GM21619 (cell line): ENCODE results near the gene UBE2Q2.
"Not testable (repeated sequence)": the region's sequence is repeated elsewhere in the genome, so short reads cannot be mapped to it uniquely, and the experiment has no call there.

Experiments used
- ATAC-seq: cut with Tn5 transposase; IDR thresholded peaks from one replicate; pipeline ENCODE4 v1.9.1; 2021; ENCODE audit not compliant: unreplicated experiment

The UBE2Q2 gene

DNA sequence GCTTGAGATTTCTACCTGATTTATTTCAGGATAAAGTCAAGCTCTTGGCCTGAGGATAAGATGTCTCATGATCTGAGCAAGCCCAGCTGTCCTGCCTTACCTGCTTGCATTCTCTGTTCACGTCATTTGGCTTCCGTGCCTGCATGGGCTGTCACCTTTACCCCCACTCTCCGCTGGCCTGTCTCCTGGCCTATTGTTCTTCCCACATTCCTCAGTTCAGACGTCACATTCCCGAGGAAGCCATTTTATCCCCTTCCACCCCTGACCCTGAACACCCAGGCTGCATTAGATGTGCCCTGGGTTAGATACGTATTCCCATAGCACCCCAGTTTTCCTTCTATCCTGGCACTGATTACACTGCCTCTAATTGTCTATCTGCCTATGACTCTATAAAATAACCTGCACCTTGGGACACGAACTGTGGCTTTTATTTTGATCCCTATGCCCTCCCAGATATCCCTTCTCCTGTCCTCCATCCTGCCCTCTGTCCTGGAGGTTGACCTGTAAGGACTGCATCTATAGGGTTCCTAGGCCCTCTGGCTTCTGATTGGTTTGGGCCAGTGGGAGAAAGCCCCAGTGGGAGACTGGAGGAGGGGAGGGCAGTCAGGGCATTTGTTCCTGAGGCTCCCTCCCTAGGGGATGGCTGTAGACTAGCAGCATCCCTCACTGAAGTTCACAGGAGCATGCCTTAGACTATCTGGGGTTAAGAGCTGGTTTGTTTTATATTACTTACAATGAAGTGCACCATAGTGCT lies 19.2 kb upstream of the UBE2Q2 start:
- ATAC-seq, result no peak

DNA sequence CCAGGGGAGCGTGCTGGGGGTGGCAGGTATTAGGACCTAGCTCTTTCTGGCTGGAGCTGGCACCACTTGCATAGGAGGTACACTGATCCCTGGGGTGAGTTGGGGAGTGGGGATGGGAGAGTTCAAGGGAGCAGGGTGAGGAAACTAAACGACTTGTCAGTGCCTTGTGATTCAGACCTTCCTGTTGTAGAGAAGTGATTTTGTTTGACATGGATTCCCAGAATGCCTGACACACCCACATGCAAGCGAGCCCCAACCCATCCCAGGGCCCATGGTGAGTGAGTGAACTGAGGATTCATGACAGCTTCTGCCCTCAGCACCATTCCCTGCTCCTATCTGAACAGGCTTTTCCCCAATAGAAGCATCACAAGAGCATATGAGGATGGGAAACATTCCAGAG lies 15.6 kb upstream of the UBE2Q2 start:
- no peak for ATAC-seq

DNA sequence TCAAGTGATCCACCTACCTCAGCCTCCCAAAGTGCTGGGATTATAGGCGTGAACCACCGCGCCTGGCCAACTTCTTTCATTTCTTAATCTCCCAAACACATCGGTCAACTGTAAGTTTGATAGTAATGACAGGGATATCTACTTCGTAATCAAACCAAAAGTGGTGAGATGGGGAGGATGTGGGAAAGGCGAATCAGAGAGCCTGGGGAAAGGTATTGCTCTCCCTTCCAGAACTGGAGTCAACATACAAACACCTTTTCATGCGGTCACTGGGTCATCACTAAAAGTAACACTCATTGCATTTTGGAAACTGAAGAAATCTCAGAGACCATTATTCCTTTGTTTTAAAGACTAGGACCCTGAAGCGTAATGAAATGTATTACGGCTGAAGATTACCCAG lies 14.8 kb upstream of the UBE2Q2 start:
- no peak for ATAC-seq

DNA sequence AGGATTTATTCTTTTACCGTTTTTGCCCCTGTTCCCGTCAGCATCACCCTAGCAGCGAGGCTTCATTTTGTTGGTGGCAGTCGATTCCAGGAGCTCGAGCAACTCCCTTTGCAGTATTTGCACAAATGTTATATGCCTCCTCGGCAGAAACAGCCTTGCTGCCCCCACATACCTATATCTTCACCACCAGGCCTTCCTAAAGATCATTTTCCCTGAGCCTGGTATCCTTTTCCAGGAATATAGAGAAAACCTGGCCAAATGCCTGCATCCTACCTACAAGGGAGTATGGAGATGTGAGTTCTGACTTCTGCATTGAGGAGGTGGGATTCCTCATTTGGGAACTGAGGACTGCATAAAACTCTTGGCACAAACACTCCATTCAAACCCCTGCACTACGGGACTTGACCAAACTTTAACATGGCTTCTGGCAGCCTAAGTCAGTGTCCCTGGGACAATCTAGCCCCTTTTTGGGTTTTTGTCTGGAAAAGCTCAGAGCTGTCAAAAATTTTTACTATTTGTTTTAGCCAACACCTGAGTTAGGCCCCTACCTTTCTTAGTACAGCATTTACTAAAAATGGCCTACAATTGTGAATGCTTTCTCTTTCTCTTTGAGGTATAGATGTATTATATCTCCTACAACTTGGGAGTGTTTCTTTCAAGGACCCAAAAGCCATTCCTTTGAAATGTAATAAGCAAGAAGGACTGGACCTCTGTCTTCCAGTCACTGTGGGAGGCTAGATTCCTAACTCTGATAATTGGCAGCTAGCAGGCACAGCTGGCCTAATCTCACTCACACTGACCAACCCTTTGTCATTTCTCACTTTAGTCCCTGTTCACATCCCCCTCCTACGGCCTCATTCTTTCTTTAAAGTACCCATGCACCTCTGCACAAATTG lies 12.1 kb upstream of the UBE2Q2 start:
- no peak for ATAC-seq

DNA sequence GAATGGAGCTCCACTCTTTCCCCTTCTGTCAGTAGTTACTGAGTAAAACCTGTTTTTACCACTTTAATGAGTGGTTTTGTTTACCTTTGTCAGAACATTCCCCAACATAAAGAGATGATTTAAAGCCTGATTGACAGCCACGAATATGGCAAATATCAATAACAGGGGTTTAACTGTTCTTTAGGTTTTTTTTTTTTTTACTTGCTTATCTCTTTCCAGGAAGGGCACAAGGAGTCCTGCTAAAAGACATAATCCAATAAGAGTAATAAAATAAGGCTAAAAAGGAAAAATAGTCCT lies 11.5 kb upstream of the UBE2Q2 start:
- no peak for ATAC-seq

DNA sequence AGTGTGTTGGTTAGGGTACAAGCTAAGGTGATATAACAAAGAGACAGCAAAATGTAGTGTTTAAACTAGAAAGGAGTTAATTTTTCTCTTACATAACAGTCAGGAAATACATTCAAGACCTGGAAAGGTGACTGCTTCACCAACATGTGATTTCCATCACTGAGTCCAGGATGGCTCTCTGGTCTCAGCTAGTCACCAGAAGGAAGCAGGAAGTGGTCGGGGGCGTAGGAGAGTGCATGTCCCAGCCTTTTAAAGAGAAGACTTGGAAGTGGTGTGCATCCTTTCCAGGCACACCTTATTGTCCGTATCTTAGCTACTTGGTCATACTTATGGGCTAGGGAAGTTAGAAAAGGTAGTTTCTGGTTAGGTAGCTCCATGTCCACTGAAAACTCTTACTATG lies 11.1 kb upstream of the UBE2Q2 start:
- ATAC-seq, result no peak

DNA sequence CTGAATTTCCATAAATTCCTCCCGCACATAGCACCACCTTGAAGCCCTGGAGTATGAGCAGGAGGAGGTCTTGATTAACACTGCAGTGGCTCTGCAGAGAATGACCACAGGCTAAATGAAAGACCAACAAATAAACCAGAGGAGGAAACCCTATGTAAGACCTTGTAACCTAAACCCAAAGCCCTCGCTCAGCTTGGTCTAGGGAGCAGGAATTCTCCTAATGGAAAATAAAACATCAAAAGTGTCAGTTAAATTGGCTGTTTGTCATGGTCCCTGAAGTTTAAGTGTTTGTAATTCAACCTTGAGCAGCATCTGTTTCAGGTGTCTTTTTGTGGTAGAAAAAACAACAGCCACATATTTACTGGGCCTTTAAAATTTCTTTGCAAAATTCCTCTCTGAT lies 9.2 kb upstream of the UBE2Q2 start:
- no peak for ATAC-seq

DNA sequence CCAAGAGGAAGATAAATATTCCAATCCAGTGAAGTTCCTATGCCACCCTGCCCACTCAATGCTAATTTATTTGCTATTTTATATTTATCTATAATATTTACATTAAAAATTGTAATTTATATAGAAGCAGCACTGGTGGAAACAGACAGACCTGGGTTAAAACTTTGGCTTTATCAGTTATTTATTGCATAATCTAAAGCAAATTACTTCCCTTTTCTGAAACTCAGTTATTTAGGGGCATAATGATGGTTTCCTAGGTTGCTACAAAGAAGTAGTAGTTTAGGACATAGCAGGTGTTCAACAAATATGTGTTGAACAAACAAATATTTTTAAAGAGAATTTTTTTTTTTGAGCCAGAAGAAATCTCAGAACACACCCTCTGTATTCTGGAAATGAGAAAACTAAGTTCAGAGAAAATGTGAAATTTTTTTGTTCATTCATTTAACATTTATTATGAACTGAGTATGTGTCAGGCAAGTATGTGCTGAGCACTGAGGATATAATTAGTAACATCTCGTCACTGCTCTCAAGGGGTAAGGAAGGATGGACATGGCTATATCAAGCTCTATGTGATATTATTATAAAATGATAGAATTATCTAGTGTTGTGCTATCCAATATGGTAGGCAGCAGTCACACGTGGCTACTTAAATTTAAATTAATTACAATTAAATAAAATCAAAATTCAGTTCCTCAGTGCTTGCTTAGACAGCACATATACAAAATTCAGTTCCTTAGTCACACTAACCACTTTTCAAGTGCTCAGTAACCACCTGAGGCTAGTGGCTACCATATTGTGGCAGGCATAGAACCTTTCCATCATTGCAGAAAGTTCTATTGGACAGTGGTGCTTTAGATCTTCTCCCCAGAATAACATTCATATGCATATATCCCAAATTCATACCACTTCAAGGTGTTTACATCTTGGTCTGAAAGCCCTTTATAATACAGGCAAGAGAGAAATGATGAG lies 7.0 kb upstream of the UBE2Q2 start:
- no peak for ATAC-seq

DNA sequence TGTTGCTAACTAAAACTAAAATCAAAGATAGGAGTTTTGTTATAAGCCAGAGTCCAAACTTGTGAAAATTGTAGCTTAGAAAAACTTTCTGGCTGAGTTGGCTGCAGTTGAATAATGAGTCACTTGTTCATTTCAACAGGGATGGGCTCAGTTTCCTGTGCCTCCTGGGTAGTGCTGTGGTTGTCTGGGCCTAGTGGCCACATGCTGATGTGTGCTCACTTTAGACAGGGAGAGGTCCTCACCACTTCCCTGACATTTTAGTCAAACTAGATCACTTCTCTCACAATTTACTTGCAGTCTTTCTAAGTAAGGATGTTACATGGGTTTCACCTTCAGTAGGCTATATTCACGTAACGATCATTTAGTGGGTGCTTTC lies 6.3 kb upstream of the UBE2Q2 start:
- ATAC-seq, result peak; percentile 89

DNA sequence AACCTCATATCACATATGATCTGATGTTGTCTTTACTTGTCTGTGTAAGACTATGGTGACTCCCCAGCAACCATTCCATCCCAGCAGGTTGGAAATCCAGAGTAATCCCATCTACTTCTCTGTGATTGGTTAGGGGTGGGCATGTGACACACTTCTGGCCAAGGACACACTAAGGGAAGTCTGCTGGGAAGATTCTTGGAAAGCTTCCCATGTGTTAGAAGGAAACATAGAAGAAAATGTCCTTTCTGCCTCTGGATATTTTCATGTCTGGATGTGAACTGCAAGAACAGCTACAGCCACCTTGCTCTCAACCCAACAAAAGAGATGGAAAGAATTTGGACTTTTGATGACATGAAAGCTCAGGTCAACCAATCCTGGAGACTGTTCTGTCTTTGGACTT lies 2.6 kb upstream of the UBE2Q2 start:
- no peak for ATAC-seq

DNA sequence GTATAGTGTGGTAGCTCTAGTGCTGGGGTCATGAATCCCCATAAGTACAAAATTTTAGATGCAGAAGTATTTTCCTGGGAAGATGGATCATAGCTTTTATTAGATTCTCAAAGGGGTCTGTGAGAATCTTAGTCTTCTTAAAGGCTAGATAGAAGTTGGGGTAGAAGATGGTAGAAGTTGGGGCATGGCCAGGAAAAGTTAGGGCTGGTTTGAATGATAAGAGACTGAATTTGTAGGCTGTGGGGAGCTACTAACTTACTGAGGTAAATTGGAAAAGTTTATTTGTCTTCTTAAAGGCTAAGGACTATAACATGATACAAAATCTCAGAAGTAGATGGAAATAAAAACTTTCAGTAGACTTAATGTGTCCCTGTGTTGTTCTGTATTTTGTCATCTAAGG lies 1.6 kb upstream of the UBE2Q2 start:
- ATAC-seq, result no peak

DNA sequence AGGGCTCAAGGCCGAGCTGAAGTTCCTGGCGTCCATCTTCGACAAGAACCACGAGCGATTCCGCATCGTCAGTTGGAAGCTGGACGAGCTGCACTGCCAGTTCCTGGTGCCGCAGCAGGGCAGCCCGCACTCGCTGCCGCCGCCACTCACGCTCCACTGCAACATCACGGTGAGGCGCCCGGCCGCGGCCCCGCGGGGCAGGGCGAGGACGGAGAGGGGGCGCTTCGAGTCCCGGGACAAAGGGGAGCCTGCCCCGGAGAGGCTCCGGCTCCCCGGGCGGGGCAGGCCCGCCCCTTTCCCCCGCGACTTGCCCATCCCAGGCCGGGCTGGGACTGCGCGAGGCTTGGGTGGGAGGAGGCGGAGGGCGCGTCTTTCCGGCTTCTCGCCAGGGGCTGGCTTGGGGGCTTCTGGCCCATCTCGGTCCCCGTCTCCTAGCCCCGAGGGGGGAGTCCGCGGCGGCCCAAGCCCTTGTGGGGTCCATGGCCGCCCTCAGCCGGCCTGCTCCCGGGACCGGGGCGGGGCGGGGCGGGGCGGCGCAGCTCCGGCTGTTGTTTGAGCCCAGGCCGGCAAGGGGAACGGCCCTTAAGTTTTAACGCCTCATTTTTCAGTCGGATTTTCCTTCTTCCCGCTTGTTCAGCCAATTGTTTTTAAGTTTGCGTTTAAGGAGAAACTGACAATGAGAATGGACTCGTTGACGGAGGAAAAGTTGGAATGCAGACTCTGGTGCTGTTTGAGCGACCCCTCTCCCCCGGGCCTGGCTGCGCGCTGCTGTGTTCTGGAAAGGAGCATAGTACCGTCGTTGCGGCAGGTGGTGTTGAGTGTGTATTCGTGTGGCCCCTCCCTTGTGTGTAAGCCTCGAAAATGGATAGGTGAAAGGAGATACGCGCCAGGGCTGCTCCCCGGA lies 683 bp downstream of the UBE2Q2 start:
- ATAC-seq, result peak; percentile 39

DNA sequence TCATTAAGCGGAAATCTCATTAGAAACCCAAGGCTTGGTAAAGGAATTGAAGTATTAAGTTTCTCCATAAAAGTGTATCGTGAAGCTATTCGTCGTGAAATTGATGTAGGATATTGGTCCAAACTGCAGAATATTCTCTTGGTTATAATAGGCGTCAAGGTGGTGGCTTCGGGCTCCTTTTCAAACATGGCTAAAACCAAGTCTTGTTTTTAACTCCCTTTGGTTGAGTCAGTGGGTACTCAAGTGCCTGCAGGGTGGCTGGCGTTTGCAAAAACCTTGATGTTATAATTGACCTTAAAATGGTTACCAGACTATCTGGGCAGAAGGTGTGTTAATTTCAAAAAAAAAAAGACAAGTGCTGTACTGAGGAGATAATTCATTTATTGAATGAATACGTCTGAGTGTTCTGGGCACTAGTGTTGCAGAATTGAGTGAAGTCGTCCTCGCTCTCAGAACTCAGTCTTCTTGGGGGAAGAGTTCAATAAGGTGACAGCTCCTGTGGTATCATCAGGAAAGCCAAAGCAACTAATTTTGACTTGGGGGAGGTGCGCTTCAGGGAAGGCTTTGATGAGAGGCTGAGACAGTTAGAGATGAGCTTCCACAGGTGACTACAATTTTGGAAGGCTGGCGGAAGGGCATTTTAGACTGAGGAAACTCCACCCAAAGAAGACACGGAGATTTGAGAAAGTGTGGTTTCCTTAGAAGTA lies 1.5 kb downstream of the UBE2Q2 start:
- no peak for ATAC-seq

DNA sequence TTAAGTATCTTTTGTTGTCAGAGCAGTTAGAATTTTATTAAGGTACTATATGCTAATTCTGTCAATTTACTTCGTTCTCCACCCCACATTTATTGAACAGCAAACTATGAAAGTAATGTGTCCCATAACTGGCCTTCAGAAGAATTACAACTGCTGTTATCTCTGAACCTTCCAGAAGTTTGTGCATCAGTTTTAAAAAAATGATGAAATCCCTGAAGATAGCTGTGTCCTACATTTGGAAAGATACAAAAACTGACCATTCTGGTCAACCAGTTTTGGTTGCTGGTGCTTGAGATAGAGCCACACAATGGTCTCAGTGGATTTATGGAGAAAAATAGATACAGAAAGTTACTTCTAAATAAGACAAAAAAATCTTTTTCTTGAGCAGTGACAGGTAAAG lies 5.9 kb downstream of the UBE2Q2 start:
- no peak for ATAC-seq

DNA sequence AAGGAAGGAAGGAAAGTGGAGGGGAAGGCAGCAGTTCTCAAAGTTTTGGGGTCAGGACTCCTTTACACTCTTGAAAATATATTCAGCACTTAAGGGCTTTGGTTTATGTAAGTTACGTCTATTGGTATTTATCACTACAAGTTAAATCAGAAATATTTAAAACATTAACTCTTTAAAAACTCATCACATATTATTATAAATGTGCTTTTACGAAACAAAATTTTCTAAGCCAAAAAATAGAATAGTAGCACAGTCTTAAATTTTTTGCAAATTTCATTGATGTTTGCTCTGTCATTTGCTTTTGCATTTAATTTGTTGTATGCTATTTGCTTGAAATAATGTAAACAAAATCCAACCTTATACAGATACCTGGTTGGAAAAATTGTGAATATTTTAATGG lies 7.5 kb downstream of the UBE2Q2 start:
- no peak for ATAC-seq

DNA sequence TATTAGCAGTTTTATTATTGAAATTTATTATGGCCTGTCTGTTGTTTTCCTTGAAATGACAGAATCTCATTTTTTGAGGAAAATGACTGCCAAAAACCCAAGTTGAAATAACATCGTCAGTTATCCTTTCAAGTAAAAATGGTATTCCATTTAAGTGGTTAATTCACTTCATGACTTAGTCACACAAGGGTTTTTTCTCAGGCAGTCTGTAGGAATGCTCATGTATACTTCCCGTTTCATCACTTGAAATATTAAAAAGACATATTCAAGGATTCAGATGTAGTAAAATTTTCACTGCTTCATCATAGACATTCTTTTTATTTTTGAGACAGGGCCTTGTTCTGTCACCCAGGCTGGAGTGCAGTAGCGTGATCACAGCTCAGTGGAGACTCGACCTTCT lies 8.3 kb downstream of the UBE2Q2 start:
- ATAC-seq, result not testable (repeated sequence)

DNA sequence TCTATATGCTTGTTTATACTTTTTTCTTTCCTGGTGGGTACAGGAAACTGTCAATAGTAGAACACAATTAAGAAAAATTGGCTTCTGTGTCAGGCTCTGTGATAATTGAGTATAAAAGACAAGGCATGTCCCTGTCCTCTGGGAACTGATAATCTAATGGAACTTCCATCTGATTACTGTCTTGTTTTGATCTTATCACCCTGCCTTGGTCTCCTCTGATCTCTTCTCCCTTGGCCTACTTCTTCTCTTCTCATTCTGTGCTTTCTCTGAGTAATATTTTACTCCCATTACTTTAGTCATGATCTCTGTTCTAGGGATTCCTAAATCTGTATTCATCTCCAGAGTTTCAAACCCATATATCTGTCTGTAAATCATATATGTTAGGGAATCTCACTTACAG lies 14.6 kb downstream of the UBE2Q2 start:
- ATAC-seq, result no peak

DNA sequence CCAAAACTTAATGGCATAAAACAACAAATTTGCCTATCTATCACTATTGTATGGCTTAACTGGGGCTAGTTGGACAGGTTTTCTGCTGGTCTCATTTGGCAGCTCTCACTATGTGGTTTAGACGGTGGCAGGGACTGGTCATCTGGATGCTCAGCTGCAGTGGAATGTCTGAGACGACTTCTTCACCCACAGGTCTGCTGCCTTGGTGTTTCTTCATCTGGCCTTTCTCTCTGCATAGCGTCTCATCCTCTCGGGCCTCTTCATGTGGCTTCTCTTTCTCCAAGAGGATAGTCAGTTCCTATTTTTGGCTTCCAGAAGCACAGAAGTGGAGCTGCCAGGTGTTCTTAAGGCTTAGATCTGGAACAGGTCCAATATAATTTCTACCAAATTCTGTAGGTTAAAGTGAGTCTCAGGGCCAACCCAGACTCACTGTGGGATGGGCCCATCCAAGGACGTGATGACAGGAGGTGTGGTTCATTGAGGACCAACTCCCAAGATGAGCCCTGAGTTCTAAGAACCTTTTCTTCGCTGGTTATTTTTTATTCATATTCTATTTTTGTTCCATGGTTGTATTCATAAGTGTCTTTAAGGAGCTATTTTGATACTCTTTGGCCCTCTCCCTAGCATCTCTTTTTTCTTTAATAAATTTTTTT lies 18.6 kb downstream of the UBE2Q2 start:
- no peak for ATAC-seq

DNA sequence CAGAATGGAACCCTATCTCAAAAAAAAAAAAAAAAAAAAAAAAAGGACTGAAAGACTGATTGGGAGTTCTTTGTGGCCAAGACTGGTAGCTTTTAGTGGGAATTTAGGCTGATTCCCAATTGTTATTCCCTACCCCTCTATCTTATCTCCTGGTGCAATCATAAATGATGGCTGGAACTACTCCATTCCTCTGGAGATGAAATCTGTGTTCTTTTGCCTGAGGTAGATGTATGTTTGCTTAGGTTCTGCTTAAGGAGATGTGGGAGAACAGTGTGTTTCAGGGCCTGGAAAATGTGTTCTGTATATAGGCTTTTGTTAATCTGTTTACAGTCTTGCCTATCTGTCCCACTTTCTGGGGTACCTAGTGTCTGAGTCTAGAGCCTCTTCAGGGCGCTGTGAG lies 19.5 kb downstream of the UBE2Q2 start:
- no peak for ATAC-seq
